HG03280 (cell line): Measurements from ENCODE around the gene IL18R1.

ENCODE experiments used
- ATAC-seq: cut with Tn5 transposase; IDR thresholded peaks from one replicate; pipeline ENCODE4 v1.9.1; 2021; ENCODE audit warnings: mild to moderate bottlenecking, moderate library complexity; ENCODE audit not compliant: unreplicated experiment

IL18R1 gene

GRCh38 chr2:102387763-102388546 is 32.4 kb downstream of the IL18R1 start:
- no peak for ATAC-seq

- ATAC-seq, result no peak
Measured at GRCh38 chr2:102391565-102391964, 36.0 kb downstream of the IL18R1 start.

- ATAC-seq, result no peak
Measured at GRCh38 chr2:102392096-102392495, 36.5 kb downstream of the IL18R1 start.

GRCh38 chr2:102392942-102393341 is 37.3 kb downstream of the IL18R1 start:
- no peak for ATAC-seq

GRCh38 chr2:102396012-102396411 is 40.4 kb downstream of the IL18R1 start:
- ATAC-seq, result no peak

- ATAC-seq, result no peak
Measured at GRCh38 chr2:102397209-102397608, 41.6 kb downstream of the IL18R1 start.

GRCh38 chr2:102399499-102400141 is 44.0 kb downstream of the IL18R1 start:
- ATAC-seq, result no peak

- no peak for ATAC-seq
Measured at GRCh38 chr2:102401456-102401855, 45.9 kb downstream of the IL18R1 start.

GRCh38 chr2:102401865-102402264 is 46.3 kb downstream of the IL18R1 start:
- no peak for ATAC-seq

GRCh38 chr2:102410952-102411351 is 55.4 kb downstream of the IL18R1 start:
- no peak for ATAC-seq

GRCh38 chr2:102412199-102412598 is 56.6 kb downstream of the IL18R1 start:
- no peak for ATAC-seq

- ATAC-seq, result no peak
Measured at GRCh38 chr2:102417946-102418345, 62.4 kb downstream of the IL18R1 start.

- ATAC-seq, result peak; percentile 63
Measured at GRCh38 chr2:102418421-102418961, 62.9 kb downstream of the IL18R1 start.

GRCh38 chr2:102420290-102420689 is 64.7 kb downstream of the IL18R1 start:
- no peak for ATAC-seq

GRCh38 chr2:102421890-102422759 is 66.5 kb downstream of the IL18R1 start:
- ATAC-seq, result no peak

GRCh38 chr2:102422910-102423309 is 67.3 kb downstream of the IL18R1 start, which contains the start of gene IL18RAP:
IL18RAP (plus strand) TSS chr2:102423160; CDS start chr2:102423278, 118 bp downstream.
- no peak for ATAC-seq

- no peak for ATAC-seq
Measured at GRCh38 chr2:102423368-102423767, 67.8 kb downstream of the IL18R1 start.

- ATAC-seq, result peak; percentile 71
Measured at GRCh38 chr2:102424754-102425153, 69.2 kb downstream of the IL18R1 start.

- ATAC-seq, result no peak
Measured at GRCh38 chr2:102425441-102426132, 70.0 kb downstream of the IL18R1 start.

GRCh38 chr2:102427249-102427648 is 71.7 kb downstream of the IL18R1 start:
- no peak for ATAC-seq
